Fibroblast of mammary gland (primary cell): ENCODE results near the gene HAVCR1.
"Not testable (repeated sequence)": the region's sequence is repeated elsewhere in the genome, so short reads cannot be mapped to it uniquely, and the experiment has no call there.

Experiments used
- DNase-seq: peaks from one replicate; pipeline ENCODE4 v3.0.0-alpha.2; 2010; ENCODE audit warnings: low read depth
- H3K4me3 ChIP-seq: 2 replicates; pipeline ENCODE4 v1.5.1; 2011; ENCODE audit warnings: low read depth, mild to moderate bottlenecking, low read length, moderate library complexity; ENCODE audit not compliant: control insufficient read depth
- TF ChIP-seq, protein P1 (sequence below): conservative IDR thresholded peaks from 2 replicates; pipeline ENCODE4 v1.5.1; 2011; ENCODE audit warnings: low read depth, low read length, inconsistent platforms; ENCODE audit not compliant: control insufficient read depth, insufficient read depth

The HAVCR1 gene

DNA sequence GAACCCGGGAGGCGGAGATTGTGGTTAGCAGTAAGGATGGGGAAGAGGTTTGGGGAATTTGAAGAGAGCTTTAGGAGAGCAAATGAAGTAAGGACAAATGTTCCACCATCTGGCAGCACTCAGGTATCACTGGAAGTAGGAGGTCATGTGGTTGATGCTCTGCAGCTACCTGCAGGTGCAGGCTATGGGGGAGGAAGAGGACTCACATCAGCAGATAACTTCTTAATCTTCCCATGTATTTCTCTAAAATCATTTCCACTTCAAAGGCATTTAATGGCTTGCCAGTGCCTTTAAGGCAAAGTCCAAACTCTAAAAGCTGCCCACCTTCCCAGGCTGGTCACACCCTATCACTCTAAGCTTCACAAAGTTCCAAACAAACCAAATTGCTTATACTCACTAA lies 8.1 kb upstream of the HAVCR1 start:
- DNase-seq = no peak
- no peak overlapping the region for H3K4me3 ChIP-seq
- TF ChIP-seq, protein P1, sequence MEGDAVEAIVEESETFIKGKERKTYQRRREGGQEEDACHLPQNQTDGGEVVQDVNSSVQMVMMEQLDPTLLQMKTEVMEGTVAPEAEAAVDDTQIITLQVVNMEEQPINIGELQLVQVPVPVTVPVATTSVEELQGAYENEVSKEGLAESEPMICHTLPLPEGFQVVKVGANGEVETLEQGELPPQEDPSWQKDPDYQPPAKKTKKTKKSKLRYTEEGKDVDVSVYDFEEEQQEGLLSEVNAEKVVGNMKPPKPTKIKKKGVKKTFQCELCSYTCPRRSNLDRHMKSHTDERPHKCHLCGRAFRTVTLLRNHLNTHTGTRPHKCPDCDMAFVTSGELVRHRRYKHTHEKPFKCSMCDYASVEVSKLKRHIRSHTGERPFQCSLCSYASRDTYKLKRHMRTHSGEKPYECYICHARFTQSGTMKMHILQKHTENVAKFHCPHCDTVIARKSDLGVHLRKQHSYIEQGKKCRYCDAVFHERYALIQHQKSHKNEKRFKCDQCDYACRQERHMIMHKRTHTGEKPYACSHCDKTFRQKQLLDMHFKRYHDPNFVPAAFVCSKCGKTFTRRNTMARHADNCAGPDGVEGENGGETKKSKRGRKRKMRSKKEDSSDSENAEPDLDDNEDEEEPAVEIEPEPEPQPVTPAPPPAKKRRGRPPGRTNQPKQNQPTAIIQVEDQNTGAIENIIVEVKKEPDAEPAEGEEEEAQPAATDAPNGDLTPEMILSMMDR = no peak

DNA sequence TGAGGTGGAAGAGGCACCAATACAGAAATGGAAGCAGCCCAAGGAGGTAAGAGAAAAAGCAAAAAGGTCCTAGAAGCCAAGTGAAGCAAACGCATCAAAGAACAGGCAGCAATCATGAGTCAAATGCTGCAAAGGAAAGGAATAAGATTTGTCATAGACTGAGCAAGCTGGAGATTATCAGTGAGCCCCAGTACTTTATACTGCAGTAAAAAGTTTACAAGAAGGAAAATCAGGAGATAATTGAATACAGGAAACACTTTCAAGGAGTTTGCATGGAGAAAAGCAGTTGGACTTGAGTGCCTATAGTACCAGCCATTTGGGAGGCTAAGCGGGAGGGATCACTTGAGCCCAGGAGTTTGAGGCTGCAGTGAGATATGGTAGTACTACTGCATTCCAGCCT lies 7.2 kb upstream of the HAVCR1 start:
- TF ChIP-seq, protein P1 = no peak
- H3K4me3 ChIP-seq = no peak overlapping the region

DNA sequence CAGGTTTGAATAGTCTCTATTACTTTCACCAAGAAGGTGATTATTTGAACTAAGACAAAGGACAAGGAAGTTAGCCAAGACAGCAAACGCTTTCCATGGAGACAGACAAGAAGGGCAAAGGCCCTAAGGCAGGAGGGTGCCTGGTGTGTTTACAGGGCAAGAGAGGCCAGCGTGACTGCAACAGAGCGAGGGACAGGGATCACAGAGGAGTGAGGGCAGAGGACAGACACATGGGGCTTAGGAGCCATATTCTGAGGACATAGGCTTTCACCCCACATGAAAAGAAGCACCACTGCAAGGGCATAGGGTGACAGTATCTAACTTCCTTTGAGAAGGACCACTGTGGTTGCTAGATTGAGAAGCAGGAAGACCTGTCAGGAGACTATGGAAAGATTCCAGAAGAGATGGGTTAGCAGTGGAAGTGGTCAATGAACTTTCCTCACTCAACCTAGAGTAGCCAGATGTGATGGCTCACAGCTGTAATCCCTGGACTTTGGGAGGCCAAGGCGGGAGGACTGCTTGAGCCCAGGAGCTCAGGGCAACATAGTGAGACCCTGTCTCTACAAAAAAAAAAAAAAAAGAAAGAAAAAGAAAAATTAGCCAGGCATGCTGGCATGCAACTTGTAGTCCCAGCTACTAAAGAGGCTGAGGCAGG lies 5.0 kb upstream of the HAVCR1 start:
- DNase-seq = no peak
- TF ChIP-seq, protein P1 = no peak
- H3K4me3 ChIP-seq = no peak overlapping the region

More for the DNA sequence above, 7.2 kb upstream of the HAVCR1 start:
- no peak for DNase-seq

DNA sequence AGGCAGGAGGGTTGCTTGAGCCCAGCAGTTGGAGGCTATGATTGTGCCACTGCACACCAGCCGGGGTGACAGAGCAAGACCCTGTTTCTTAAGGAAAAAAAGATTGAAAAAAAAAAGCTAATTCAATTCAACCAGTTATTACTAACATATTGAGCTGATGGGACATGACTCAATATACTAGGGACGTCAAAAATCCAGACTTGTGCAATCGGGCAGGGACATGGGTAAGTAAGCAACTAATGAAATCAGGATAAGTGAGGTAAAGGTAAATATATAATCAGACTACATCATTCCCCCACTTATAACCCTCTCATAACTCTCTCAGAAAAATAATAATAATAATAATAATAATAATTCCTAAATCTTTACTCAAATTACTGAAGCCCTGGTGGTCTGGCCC lies 975 bp upstream of the HAVCR1 start:
- TF ChIP-seq, protein P1 = no peak
- peak; percentile 91 for DNase-seq
- no peak overlapping the region for H3K4me3 ChIP-seq

DNA sequence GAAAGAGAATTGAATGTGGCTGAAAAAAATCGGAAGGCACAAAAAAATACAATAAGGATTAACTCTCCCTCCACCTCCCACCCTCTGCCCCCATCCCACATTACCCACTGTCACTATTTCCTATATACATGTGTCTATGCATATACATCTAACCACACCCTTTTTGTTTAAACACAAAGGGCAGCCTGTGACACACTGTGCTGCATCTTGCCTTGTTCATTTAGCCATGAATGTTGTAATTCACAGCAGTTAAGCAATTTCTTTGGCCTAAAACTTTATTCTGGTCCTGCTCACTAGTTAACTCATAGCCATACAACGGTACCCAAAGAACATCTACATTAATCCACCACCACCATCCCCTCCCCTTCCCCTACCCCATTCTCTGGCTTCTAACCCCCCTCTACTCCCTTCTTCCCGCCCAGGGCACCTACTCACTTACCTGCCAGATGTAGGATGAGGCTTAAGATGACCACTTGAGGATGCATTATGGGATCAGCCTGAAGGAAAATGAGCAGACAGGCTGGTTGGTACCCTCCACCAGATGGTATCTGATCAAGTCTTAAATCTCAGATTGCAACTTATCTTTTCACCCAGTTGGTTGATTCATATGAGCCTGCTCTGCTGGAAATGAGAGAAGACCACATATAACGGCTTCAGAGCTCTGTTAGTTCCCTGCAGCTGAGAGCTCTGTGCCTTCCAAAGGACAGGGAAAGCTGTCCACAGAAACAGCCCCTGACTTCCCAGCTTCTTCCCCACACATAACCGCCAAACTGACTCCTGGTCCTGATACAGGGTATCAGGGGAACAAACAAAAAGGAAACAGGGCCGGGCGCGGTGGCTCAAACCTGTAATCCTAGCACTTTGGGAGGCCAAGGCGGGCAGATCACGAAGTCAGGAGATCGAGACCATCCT lies 1.2 kb downstream of the HAVCR1 start:
- TF ChIP-seq, protein P1 = no peak
- H3K4me3 ChIP-seq = no peak overlapping the region
- peak; percentile 59 for DNase-seq

DNA sequence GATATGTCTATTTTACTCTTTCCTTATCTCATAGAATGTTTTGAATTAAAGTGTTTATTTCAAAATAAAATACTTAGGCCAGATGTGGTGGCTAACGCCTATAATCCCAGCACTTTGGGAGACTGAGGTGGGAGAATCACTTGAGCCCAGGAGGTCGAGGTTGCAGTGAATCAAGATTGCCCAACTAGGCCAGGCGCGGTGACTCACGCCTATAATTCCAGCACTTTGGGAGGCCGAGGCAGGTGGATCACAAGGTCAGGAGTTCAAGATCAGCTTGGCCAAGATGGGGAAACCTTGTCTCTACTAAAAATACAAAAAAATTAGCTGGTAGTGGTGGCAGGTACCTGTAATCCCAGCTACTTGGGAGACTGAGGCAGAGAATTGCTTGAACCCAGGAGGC lies 2.1 kb downstream of the HAVCR1 start:
- DNase-seq = peak; percentile 29
- H3K4me3 ChIP-seq = not testable (repeated sequence)

DNA sequence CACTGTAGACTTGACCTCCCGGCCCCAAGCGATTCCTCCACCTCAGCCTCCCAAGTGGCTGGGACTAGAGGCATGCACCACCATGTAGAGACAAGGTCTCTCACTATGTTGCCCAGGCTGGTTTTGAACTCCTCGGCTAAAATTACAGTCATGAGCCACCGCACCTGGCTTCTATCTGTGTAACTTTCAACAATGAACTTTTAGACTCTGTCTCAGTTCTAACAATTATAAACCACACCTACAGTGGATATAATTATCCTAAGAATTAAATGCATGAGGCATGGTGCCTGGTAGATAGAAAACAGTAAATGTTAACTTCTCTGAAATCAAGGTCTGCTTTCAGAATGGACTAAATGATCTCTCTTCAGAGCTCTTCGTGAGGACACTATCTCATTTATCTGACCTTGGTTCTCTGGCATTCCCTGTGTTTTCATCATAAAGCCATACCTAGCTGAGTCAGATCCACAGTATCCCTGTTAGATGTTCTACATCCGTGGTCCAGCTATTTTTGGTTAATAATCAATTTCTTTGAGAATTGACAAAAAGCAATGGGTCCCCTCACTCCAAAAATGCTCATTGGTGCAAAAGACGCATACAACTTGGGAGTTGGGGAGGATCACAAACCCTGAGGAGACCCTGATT lies 7.2 kb downstream of the HAVCR1 start:
- H3K4me3 ChIP-seq = no peak overlapping the region
- TF ChIP-seq, protein P1 = no peak
- no peak for DNase-seq
